Panc1 (cell line): ENCODE measurements around the gene HUNK. TPM values are rescaled to one million over a fixed set of nuclear protein-coding genes. Genes with fewer than 3 reads are reported as not detected.
"Not testable (repeated sequence)": the region's sequence is repeated elsewhere in the genome, so short reads cannot be mapped to it uniquely, and the experiment has no call there.

Experiments used
- ATAC-seq: fragments of 200-7000 bp; cut with Tn5 transposase; 2 replicates; pipeline ENCODE4 v1.9.1; 2020; ENCODE audit warnings: mild to moderate bottlenecking, moderate library complexity
- BruUV-seq: library from RNA; stranded (reverse); fragments of 400-500 nt; replicated peaks from 2 replicates; lab custom pipeline; 2021; lab: Mats Ljungman, UMichigan
- CTCF ChIA-PET: fragments of 300-600 bp; sonication (Branson Sonifier 250); formaldehyde crosslinking; loops from one replicate; lab custom pipeline; 2022; ENCODE audit warnings: antibody characterized with exemption; lab: Charles Lee
- POLR2A ChIA-PET: fragments of 300-600 bp; sonication (Branson Sonifier 250); formaldehyde crosslinking; loops from one replicate; lab custom pipeline; 2022; ENCODE audit warnings: antibody characterized with exemption; lab: Charles Lee
- DNase-seq: peaks from one replicate; pipeline ENCODE4 v3.0.0-alpha.2; 2010; ENCODE audit warnings: low read depth, low spot score
- H3K27ac ChIP-seq: 2 replicates; pipeline ENCODE4 v1.5.1; 2011; ENCODE audit warnings: mild to moderate bottlenecking, low read length, inconsistent platforms
- H3K27me3 ChIP-seq: fragments of 200-500 bp; sonication (Bioruptor generic); 2 replicates; pipeline ENCODE4 v1.6.0; 2014; ENCODE audit warnings: low read length, inconsistent platforms; ENCODE audit not compliant: control insufficient read depth, insufficient read depth
- H3K36me3 ChIP-seq: fragments of 200-500 bp; sonication (Bioruptor generic); 2 replicates; pipeline ENCODE4 v1.5.1; 2014; ENCODE audit warnings: inconsistent platforms, mild to moderate bottlenecking, low read length, moderate library complexity; ENCODE audit not compliant: control insufficient read depth, insufficient read depth
- H3K4me1 ChIP-seq: 2 replicates; pipeline ENCODE4 v1.5.1; 2011; ENCODE audit warnings: inconsistent platforms, mild to moderate bottlenecking, low read length, moderate library complexity; ENCODE audit not compliant: control insufficient read depth, insufficient read depth
- H3K4me3 ChIP-seq, 2 experiments: 2 replicates each; pipeline ENCODE4 v1.5.1; 2011 to 2012; ENCODE audit warnings: low read depth in 2 of 2, low read length in 2 of 2, mild to moderate bottlenecking in 2 of 2, inconsistent platforms in 1 of 2, moderate library complexity in 1 of 2
- H3K9me3 ChIP-seq: fragments of 200-500 bp; sonication (Bioruptor generic); 2 replicates; pipeline ENCODE4 v1.5.1; 2014; ENCODE audit warnings: low read depth, mild to moderate bottlenecking, inconsistent platforms, low read length, moderate library complexity; ENCODE audit not compliant: control insufficient read depth, insufficient read depth
- CTCF ChIP-seq: fragments of 450-650 bp; IDR thresholded peaks from 2 replicates; pipeline ENCODE4 v1.5.1; 2017; ENCODE audit warnings: mild to moderate bottlenecking
- POLR2AphosphoS5 ChIP-seq: IDR thresholded peaks from 2 replicates; pipeline ENCODE4 v1.6.1; 2012; ENCODE audit warnings: mild to moderate bottlenecking, low read depth, low read length, moderate library complexity
- REST ChIP-seq, 2 experiments: IDR thresholded peaks; 2 replicates each; pipeline ENCODE4 v1.6.1; 2011 to 2012; ENCODE audit warnings: low read depth in 2 of 2, control low read depth in 1 of 2, low read length in 1 of 2, mild to moderate bottlenecking in 1 of 2, moderate library complexity in 1 of 2; ENCODE audit not compliant: insufficient read depth in 1 of 2
- SIN3A ChIP-seq: IDR thresholded peaks from 2 replicates; pipeline ENCODE4 v1.6.1; 2012; ENCODE audit warnings: low read depth, mild to moderate bottlenecking, low read length, moderate library complexity, borderline replicate concordance; ENCODE audit not compliant: insufficient read depth
- TCF7L2 ChIP-seq: IDR thresholded peaks from 2 replicates; pipeline ENCODE4 v1.6.1; 2011; ENCODE audit warnings: mild to moderate bottlenecking, low read depth, low read length, inconsistent platforms
- in situ Hi-C: cut with HindIII; loops from 2 replicates; pipeline ENCODE4 v1.10.0; 2016; ENCODE audit warnings: low sequenced_read_pairs, low pct_unique_long_range_greater_than_20kb
- intact Hi-C: fragments of 100-400 bp; cut with micrococcal nuclease; formaldehyde crosslinking; loops from one replicate; pipeline ENCODE4 v1.10.0; 2022; ENCODE audit not compliant: unreplicated experiment
- total RNA-seq: library from RNA; stranded (reverse); gene quantifications from one replicate; pipeline ENCODE4 v1.2.1, GENCODE V29; 2021; ENCODE audit not compliant: unreplicated experiment

HUNK gene
- total RNA-seq, 1 experiment from 2014 or later = 0.05 TPM

GRCh38 chr21:31855180-31855579 lies 17.6 kb upstream of the HUNK start:
- H3K4me3 ChIP-seq = no peak overlapping the region
- DNase-seq (no peak), ATAC-seq (no peak)
- CTCF ChIA-PET = no interaction called here
- POLR2A ChIA-PET = no interaction called here
- H3K36me3 ChIP-seq = no peaks in the 10 kb centered on the region
- no TSS peak for BruUV-seq
- no peaks in the 10 kb centered on the region for H3K9me3 ChIP-seq
- in situ Hi-C loops (no loop called here), intact Hi-C loops (no loop called here)
- no peaks in the 10 kb centered on the region for H3K27me3 ChIP-seq
- H3K27ac ChIP-seq = no peak overlapping the region
- TF ChIP-seq REST (IDR thresholded peaks at IDR 0.05; ENCODE audit: insufficient read depth in 1 of 2, low read depth in 2 of 2, low read length in 1 of 2) = no peak
- TF ChIP-seq CTCF = no peak
- no peak for TF ChIP-seq SIN3A
- no peak for TF ChIP-seq POLR2AphosphoS5
- TF ChIP-seq TCF7L2 = no peak
- no peaks in the 10 kb centered on the region for H3K4me1 ChIP-seq

- in situ Hi-C loops (no loop called here), intact Hi-C loops (no loop called here)
- H3K4me3 ChIP-seq = no peak overlapping the region
- H3K27me3 ChIP-seq = no peaks in the 10 kb centered on the region
- no TSS peak for BruUV-seq
- no peaks in the 10 kb centered on the region for H3K36me3 ChIP-seq
- no peak for TF ChIP-seq CTCF
- TF ChIP-seq TCF7L2 = no peak
- no peak for TF ChIP-seq REST (IDR thresholded peaks at IDR 0.05; ENCODE audit: insufficient read depth in 1 of 2, low read depth in 2 of 2, low read length in 1 of 2)
- no peak for TF ChIP-seq POLR2AphosphoS5
- TF ChIP-seq SIN3A = no peak
- H3K4me1 ChIP-seq = no peaks in the 10 kb centered on the region
- no peak overlapping the region for H3K27ac ChIP-seq
- ChIA-PET CTCF (no interaction called here), POLR2A (no interaction called here)
- ATAC-seq (no peak), DNase-seq (no peak)
- no peaks in the 10 kb centered on the region for H3K9me3 ChIP-seq
These were observed 15.7 kb upstream of the HUNK start for GRCh38 chr21:31857096-31857495.

- in situ Hi-C loops = not testable (repeated sequence)
These were observed 15.2 kb upstream of the HUNK start for GRCh38 chr21:31857631-31858030.

More at GRCh38 chr21:31857631-31858030, 15.2 kb upstream of the HUNK start:
- H3K9me3 ChIP-seq, BruUV-seq, DNase-seq, ATAC-seq, H3K4me3 ChIP-seq, intact Hi-C loops, H3K27me3 ChIP-seq, H3K27ac ChIP-seq, H3K4me1 ChIP-seq, POLR2A ChIA-PET, H3K36me3 ChIP-seq, CTCF ChIA-PET: not testable (repeated sequence)
